PC-9 (cell line): ENCODE data around the gene SAMM50.
"Not testable (repeated sequence)": the region's sequence is repeated elsewhere in the genome, so short reads cannot be mapped to it uniquely, and the experiment has no call there.

Source experiments
- CTCF ChIP-seq: fragments of 200-600 bp; sonication (generic); conservative IDR thresholded peaks from 2 replicates; pipeline ENCODE4 v1.6.1; 2017; ENCODE audit warnings: mixed run types, antibody characterized with exemption, mild to moderate bottlenecking, moderate library complexity
- EZH2 ChIP-seq: fragments of 200-600 bp; sonication (generic); IDR thresholded peaks from 2 replicates; pipeline ENCODE4 v1.8.0; 2017; ENCODE audit warnings: antibody characterized with exemption, low read depth

- not testable (repeated sequence) for TF ChIP-seq CTCF, EZH2
Measured at GRCh38 chr22:44016586-44016985, 61.3 kb downstream of the SAMM50 start.
